Subcutaneous adipose tissue (tissue), 4 donors: ENCODE results near the gene NUMB. TPM values are rescaled to one million over a fixed set of nuclear protein-coding genes. Genes with fewer than 3 reads are reported as not detected.

Experiments
- total RNA-seq, 4 donors: library from RNA; depleted of rRNA; stranded (reverse); fragments of >200 nt; gene quantifications; one replicate each; pipeline ENCODE4 v1.1.0, GENCODE V29; 2016
- TF ChIP-seq, protein P1 (sequence below): fragments of 450-650 bp; IDR thresholded peaks from one replicate; pipeline ENCODE4 v1.5.1; 2016; ENCODE audit warnings: low read depth, mild to moderate bottlenecking, control low read depth, antibody characterized with exemption, moderate library complexity

Gene NUMB
- total RNA-seq, 4 donors from 2014 or later, result 45.1 to 85.8 (median 61.2) TPM

DNA sequence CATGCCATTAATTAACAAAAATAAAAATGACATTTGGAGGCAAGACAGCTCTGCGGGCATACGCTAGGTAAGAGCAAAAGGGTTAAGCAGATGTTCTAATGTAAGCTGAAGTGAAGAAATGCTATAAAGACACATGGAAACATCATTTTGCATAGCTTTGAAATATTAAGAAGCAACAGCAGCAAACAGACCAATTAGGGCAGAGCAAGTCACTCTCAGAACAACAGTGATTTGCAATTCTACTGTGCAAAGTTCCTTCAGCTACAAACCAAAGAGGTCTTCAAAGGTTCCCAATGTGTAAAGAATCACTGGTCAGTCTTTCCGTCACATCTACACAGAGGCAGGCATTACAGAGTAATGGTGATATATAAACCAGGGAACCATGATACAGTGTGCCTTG, 152.8 kb downstream of the NUMB start:
- TF ChIP-seq, protein P1, sequence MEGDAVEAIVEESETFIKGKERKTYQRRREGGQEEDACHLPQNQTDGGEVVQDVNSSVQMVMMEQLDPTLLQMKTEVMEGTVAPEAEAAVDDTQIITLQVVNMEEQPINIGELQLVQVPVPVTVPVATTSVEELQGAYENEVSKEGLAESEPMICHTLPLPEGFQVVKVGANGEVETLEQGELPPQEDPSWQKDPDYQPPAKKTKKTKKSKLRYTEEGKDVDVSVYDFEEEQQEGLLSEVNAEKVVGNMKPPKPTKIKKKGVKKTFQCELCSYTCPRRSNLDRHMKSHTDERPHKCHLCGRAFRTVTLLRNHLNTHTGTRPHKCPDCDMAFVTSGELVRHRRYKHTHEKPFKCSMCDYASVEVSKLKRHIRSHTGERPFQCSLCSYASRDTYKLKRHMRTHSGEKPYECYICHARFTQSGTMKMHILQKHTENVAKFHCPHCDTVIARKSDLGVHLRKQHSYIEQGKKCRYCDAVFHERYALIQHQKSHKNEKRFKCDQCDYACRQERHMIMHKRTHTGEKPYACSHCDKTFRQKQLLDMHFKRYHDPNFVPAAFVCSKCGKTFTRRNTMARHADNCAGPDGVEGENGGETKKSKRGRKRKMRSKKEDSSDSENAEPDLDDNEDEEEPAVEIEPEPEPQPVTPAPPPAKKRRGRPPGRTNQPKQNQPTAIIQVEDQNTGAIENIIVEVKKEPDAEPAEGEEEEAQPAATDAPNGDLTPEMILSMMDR, result no peak

DNA sequence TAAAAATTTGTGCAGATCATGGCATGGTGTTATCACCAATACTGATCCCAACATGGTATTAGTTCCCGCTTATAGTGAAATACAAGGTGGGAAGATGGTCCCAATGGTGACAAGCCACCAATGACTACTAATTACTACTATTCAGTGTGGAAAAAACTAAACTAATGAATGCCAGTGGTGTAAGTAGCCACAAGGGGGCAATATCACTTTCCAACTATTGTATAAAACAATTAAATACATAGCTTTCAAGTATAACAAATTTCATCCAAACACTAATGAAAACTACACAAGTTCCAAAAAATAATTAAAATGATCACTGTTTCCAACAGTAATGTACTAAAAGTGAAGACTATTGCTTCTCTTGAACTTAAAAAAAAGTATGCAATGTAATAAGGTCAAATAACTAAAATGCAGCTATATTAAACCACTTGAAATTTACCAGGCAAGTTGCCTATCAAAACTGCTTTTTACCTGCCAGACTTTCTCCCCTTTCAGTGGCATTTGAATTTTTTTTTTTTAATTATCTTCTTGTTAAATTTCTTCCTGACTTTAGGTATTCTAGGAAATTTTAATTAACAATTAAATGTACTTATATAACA, 163.0 kb downstream of the NUMB start:
- TF ChIP-seq, protein P1, result no peak

DNA sequence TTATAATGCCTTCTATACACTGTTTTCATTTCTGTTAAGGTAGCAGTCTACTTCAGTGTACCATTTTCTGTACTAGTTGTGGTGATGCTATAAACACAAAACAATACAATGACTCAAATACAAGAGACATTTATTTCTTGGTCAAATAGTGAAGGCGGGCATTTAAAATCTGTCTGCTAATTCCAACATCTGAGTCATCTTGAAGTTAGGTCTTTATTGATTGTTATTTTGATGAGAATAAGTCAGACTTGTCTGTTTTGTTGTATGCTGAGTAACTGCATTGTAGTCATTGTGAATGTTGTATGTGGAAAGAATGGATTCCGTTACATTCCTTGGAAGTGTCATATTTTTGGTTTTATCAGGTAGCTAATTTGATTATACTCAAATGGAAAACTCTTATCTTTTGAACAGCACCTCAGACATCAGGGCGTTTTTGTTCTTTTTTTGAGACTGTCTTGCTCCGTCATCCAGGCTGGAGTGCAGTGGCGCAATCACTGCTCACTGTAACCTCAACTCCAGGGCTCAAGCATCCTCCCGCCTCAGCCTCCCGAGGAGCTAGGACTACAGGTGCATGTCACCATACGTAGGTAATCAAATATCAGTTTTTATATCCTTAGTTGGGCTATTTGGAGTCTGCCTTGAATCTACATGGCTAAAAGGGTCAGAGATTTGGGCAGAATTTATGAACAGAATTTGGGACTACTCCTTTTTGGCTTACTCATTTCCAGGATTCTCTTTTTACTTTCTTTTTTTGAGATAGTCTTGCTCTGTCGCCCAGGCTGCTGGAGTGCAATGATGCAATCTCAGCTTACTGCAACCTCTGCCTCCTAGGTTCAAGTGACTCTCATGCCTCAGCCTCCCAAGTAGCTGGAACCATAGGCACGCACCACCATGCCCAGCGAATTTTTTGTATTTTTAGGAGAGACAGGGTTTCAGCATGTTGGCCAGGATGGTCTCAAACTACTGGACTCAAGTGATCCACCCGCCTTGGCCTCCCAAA, 164.3 kb downstream of the NUMB start:
- TF ChIP-seq, protein P1, result no peak

DNA sequence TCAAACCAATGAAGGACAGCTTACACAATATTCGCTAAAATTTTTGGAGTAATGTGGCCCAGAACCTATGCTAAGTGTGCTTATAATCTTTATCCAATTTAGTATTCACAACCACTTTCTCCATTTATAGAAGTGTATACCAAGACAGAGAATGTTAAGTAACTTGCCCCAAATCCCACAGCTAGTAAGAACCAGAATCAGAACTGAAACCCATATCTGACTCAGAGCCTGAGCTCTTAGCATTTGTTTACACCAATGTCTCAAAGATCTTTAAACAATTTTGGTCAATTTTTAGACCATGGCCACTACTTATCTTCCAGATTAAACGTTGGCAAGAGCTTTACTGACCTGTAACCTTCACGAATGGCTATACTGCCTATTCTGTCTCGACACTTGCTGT, 168.1 kb downstream of the NUMB start:
- TF ChIP-seq, protein P1, result no peak

DNA sequence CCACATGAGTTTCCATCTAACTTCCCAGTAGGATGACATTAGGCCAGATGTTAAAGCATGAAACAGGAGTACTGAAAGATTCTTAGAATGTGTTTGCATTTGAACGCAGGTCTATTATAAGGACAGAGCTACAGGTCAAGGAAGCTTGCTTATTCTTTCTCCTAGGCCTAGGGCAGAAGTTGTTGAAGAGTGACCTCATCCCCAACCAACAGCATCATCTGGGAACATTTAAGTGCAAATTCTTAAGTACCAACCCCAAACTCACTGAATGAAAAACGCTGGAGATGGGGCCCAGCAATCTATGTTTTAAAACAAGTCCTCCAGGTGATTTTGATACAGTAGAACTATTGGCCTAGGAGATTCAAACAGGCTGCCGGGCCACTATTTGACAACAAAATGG, 168.6 kb downstream of the NUMB start:
- TF ChIP-seq, protein P1, result no peak

DNA sequence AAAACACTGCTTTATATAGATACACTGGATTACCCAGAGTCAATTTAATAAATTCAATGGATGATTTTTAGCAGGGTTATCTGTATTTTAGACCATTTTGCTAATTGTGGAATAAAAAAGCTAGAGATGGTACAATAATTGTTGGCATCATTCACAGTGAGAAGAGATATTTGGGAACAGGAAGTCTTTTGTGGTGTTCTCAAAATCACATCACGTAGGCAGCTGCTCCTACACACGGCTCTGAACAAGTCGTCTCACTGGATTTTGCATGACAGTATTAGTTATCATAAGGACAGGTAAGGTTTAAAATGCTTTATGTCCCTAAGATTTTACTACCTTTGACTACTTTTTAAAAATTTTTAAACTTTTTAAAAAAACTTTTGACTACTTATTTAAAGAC, 169.0 kb downstream of the NUMB start:
- TF ChIP-seq, protein P1, result no peak

DNA sequence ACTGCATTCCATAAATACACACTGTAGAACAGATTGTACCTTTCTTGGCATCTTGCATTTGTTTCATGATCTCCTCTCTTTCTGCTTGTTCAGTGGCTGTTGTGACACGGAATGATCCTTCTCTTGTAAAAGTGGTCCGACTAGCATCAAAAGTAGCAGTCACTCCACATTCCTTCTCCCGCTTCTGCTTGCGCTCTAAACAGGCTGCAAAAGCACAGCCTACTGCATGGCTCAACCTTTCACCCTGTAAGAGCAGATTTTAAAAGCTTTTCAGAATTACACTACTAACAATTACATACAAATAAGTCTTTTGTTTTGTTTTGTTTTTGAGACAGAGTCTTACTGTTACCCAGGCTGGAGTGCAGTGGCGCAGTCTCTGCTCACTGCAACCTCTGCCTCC, 171.3 kb downstream of the NUMB start:
- TF ChIP-seq, protein P1, result no peak
